Activated naive CD4-positive, alpha-beta T cell treated with anti-CD3 and anti-CD28 coated beads, Interleukin-2, amount 50 U/mL, for 72 hours (primary cell): Measurements from ENCODE around the gene ABLIM3. TPM values are rescaled to one million over a fixed set of nuclear protein-coding genes. Genes with fewer than 3 reads are reported as not detected.

ENCODE experiments used
- ATAC-seq, 2 donors: fragments of 150-1000 bp; cut with Tn5 transposase; 2 replicates each; pipeline ENCODE4 v1.10.0; 2021; ENCODE audit warnings: mild to moderate bottlenecking in 2 of 2, moderate library complexity in 2 of 2
- DNase-seq, 2 donors: peaks; one replicate each; pipeline ENCODE4 v3.0.0; 2021 to 2022; ENCODE audit warnings: low spot score in 2 of 2
- H3K27ac Mint-ChIP-seq, 2 donors: one replicate each; pipeline ENCODE4 v1.8.0; 2022; ENCODE audit warnings: mild to moderate bottlenecking in 2 of 2, mixed read lengths in 2 of 2
- H3K36me3 Mint-ChIP-seq, 2 donors: one replicate each; pipeline ENCODE4 v1.8.0; 2022; ENCODE audit warnings: mixed read lengths in 2 of 2
- H3K9me3 Mint-ChIP-seq, 2 donors: one replicate each; pipeline ENCODE4 v1.8.0; 2022; ENCODE audit warnings: mixed read lengths in 2 of 2
- total RNA-seq, 2 donors: library from RNA; stranded (reverse); gene quantifications; one replicate each; pipeline ENCODE4 v1.2.3, GENCODE V29; 2022

The ABLIM3 gene
- total RNA-seq, 2 donors from 2014 or later, result 0.14 to 0.53 TPM

- no peak for ATAC-seq
- Mint-ChIP-seq H3K27ac (no peak overlapping the region), H3K9me3 (peaks cover 0 to 4% of the 10 kb centered on the region in 2 donors)
These were observed 75.2 kb downstream of the ABLIM3 start for GRCh38 chr5:149216496-149216895.

GRCh38 chr5:149217096-149217802 is 76.0 kb downstream of the ABLIM3 start:
- Mint-ChIP-seq H3K36me3 (no peaks in the 10 kb centered on the region), H3K9me3 (no peaks in the 10 kb centered on the region), H3K27ac (peak overlapping the region in 1 of 2 donors; percentile 30)
- ATAC-seq (no peak), DNase-seq (no peak)

More at GRCh38 chr5:149216496-149216895, 75.2 kb downstream of the ABLIM3 start:
- H3K36me3 Mint-ChIP-seq, result no peaks in the 10 kb centered on the region
- no peak for DNase-seq

GRCh38 chr5:149217803-149218155 is 76.5 kb downstream of the ABLIM3 start:
- Mint-ChIP-seq H3K9me3 (no peaks in the 10 kb centered on the region), H3K27ac (peak overlapping the region in 1 of 2 donors; percentile 30), H3K36me3 (no peaks in the 10 kb centered on the region)
- ATAC-seq (no peak), DNase-seq (no peak)

- no peaks in the 10 kb centered on the region for H3K9me3 Mint-ChIP-seq
- H3K36me3 Mint-ChIP-seq, result no peaks in the 10 kb centered on the region
- ATAC-seq (no peak), DNase-seq (no peak)
- no peak overlapping the region for H3K27ac Mint-ChIP-seq
These were observed 78.3 kb downstream of the ABLIM3 start for GRCh38 chr5:149219584-149219983.

DNA sequence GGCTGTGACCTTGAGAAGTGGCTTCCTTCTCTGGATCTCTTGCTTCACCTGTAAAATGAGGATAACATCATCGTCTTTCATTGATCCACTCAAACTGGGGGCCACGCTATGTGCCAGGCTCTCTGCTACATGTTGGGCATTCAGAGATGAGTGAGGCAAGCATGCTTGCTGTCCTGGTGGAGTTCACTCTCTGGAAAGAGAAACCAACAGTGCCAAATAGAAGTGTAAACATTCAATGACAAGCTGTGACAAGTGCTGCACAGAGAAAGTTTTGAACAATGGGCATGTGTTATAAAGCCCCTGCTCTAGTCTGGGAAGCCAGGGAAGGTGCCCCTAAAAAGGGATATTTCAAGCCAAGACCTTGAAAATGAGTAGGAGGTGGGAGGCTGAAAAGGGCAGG is 79.5 kb downstream of the ABLIM3 start:
- DNase-seq (no peak), ATAC-seq (no peak)
- Mint-ChIP-seq H3K36me3 (no peaks in the 10 kb centered on the region), H3K27ac (no peak overlapping the region), H3K9me3 (no peaks in the 10 kb centered on the region)

DNA sequence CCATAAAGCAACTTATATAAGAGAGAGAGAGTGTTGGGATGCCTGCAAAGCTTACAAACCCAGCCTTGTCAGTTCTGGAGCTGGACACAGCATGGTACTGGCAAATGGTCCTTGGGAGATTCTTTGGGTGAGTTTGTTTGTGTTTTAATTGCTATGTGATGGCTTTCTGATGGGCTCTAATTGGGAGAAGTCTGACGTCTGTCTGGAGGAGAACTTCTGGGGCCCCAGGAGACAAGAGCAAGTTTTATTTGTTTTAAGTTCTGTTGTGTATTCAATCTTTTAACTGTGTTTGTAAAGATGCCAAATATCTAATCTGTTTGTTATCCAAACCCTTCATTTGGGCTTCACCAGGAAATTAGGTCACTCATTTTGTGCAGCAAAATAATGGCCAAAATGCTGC is 80.0 kb downstream of the ABLIM3 start:
- H3K36me3 Mint-ChIP-seq, result no peaks in the 10 kb centered on the region
- no peaks in the 10 kb centered on the region for H3K9me3 Mint-ChIP-seq
- DNase-seq (no peak), ATAC-seq (no peak)
- H3K27ac Mint-ChIP-seq, result no peak overlapping the region

- no peak for ATAC-seq
- H3K9me3 Mint-ChIP-seq, result no peaks in the 10 kb centered on the region
- H3K36me3 Mint-ChIP-seq, result no peaks in the 10 kb centered on the region
These were observed 80.5 kb downstream of the ABLIM3 start for GRCh38 chr5:149221731-149222342.

DNA sequence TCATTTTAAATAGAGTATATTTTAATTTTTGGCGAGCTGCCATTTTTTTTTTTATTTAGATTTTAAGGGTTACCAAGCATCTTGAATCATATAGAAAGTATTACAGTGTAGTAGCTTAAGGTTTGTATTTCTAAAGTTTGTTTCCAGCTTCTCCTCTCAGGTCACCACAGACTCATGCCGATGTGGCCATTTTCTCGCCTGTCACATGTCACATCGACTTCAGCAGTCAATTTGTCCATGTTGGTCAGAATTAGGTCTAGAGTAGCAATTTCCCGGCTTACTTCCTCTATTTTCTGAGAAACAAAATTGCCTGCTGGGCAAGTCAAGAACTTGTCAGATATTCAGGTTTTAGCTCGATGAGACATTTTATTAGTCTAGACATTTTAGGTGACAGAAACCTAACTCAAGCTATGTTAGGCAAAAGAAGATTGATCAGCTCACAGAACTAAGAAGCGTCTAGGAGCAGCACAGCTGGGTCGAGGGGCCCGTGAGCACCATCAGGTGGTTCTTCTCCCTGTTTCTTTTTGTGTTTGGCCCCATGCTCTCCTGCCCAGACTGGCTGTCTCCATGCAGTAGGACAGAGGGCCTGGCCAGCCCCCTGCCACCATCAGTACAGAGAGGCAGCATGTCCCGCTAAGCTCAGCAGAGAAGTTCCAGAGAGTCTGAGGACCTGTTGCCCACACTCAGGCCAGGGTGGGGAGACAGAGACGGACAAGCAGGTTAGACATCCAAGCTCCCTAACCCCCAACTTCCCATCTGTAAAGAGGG is 82.0 kb downstream of the ABLIM3 start:
- no peaks in the 10 kb centered on the region for H3K9me3 Mint-ChIP-seq
- H3K36me3 Mint-ChIP-seq, result no peaks in the 10 kb centered on the region
- DNase-seq (no peak), ATAC-seq (no peak)
- H3K27ac Mint-ChIP-seq, result no peak overlapping the region

More at GRCh38 chr5:149221731-149222342, 80.5 kb downstream of the ABLIM3 start:
- DNase-seq, result no peak
- no peak overlapping the region for H3K27ac Mint-ChIP-seq

DNA sequence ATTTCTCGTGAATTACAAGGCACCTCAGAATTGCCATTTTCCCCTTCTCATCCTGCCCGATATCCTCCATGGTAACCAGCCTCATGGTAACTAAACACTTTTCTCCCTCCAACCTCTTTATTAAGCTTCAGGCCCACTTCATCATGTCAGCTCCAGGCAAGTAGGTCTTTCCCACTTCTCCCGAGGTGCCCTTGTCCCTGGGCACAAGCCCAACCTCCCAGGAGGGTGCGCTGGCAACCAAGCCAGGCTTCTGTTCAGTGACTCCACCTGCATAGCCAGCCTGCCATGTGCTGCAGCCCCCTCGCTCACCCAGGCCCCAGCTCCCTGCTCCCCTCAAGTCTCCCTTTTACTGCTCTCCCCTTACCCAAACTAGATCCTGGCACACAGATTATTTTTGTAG is 83.0 kb downstream of the ABLIM3 start:
- DNase-seq, result no peak
- no peak for ATAC-seq
- Mint-ChIP-seq H3K36me3 (no peaks in the 10 kb centered on the region), H3K9me3 (no peaks in the 10 kb centered on the region), H3K27ac (peak overlapping the region in 1 of 2 donors; percentile 11)

GRCh38 chr5:149227168-149227826 is 86.0 kb downstream of the ABLIM3 start:
- Mint-ChIP-seq H3K9me3 (no peaks in the 10 kb centered on the region), H3K27ac (no peak overlapping the region), H3K36me3 (no peaks in the 10 kb centered on the region)
- peak; percentile 46 to 52 for ATAC-seq
- no peak for DNase-seq

DNA sequence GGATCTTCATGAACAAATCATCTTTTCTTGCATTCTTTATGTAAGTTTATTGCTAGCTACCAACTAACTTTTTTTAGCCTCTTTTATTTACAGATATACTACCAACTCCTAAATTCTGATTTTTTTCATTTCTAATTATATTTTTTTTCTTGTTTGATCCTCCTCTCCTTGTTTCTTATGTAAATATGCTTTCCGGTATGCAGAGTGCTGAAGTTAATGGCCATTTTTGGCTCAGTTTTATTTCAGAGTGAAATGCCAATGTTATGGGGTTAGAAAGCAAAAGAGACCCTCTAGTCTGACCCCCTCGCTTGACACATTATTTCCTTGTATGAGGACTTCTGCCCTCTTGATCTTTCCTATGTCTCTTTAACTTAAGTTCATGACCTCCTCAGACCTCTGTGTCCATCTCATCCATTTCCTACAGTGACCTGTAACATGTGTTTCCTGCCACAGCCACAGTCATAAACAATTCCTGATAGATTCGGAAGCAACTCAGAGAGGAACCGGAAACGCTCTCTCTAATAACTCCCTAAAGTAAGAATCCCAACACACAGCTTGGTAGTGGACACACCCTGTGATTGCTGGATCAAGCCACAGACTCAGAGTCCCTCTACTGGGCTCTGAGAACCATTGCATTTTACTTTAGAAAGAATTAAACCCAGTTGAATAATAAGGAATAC is 87.5 kb downstream of the ABLIM3 start:
- H3K9me3 Mint-ChIP-seq, result no peaks in the 10 kb centered on the region
- DNase-seq, result no peak
- H3K27ac Mint-ChIP-seq, result no peak overlapping the region
- H3K36me3 Mint-ChIP-seq, result no peaks in the 10 kb centered on the region
- no peak for ATAC-seq

DNA sequence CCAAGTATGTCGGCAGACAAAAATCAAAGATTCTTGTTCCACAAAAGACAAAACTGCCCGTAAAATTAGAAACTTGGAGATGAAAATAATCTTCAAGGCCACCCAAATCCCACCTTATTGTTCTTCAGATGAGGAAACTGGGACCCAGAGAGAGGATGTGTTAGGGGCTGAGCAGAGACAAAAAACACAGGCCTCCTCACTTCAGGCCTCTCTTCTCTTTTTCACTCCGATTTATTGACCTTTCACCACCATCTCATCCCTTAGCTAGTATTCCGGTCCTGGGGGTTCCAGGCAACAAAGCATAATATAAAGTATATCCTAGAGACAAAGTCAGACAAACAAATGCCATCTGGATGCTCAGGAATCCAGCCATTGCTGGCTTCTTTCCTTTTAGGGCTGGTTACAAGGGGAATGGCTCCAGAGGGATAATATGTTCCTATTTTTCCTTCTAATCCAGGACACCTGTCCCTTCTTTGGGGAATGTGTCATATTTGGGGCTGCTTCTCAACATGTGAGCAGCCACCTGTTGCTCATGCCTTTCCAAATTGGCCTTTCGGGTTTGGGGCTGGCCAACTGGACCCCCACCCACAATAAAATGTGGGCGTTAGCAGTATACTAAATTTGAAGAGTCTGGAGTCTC is 88.1 kb downstream of the ABLIM3 start:
- Mint-ChIP-seq H3K27ac (no peak overlapping the region), H3K9me3 (no peaks in the 10 kb centered on the region), H3K36me3 (no peaks in the 10 kb centered on the region)
- ATAC-seq (no peak), DNase-seq (no peak)

GRCh38 chr5:149235841-149236240 is 94.5 kb downstream of the ABLIM3 start:
- Mint-ChIP-seq H3K36me3 (no peaks in the 10 kb centered on the region), H3K27ac (no peak overlapping the region), H3K9me3 (no peaks in the 10 kb centered on the region)
- ATAC-seq, result no peak
- no peak for DNase-seq

- Mint-ChIP-seq H3K9me3 (peaks cover 0 to 4% of the 10 kb centered on the region in 2 donors), H3K27ac (no peak overlapping the region), H3K36me3 (no peaks in the 10 kb centered on the region)
- ATAC-seq (no peak), DNase-seq (no peak)
These were observed 96.4 kb downstream of the ABLIM3 start for GRCh38 chr5:149237662-149238061.

GRCh38 chr5:149238540-149238939 is 97.2 kb downstream of the ABLIM3 start:
- DNase-seq (no peak), ATAC-seq (no peak)
- H3K9me3 Mint-ChIP-seq, result peaks cover 0 to 4% of the 10 kb centered on the region in 2 donors
- H3K27ac Mint-ChIP-seq, result no peak overlapping the region
- H3K36me3 Mint-ChIP-seq, result no peaks in the 10 kb centered on the region

GRCh38 chr5:149239917-149240316 is 98.6 kb downstream of the ABLIM3 start:
- H3K36me3 Mint-ChIP-seq, result no peaks in the 10 kb centered on the region
- H3K27ac Mint-ChIP-seq, result peak overlapping the region in 1 of 2 donors; percentile 50
- H3K9me3 Mint-ChIP-seq, result peaks cover 0 to 4% of the 10 kb centered on the region in 2 donors
- DNase-seq (no peak), ATAC-seq (peak in 1 of 2 donors; percentile 29)
